KMS-11 (cell line): ENCODE data around the gene CRY1.

Experiments
- H2AFZ ChIP-seq: fragments of 200-600 bp; sonication (generic); 2 replicates; pipeline ENCODE4 v1.6.1; 2016; ENCODE audit warnings: antibody characterized with exemption, mixed run types, low read depth
- H3K27ac ChIP-seq: fragments of 200-600 bp; sonication (generic); 2 replicates; pipeline ENCODE4 v1.6.1; 2016; ENCODE audit warnings: mild to moderate bottlenecking, mixed run types
- H3K27me3 ChIP-seq: fragments of 200-600 bp; sonication (generic); 2 replicates; pipeline ENCODE4 v1.6.1; 2017; ENCODE audit warnings: mild to moderate bottlenecking, low read depth, mixed run types, moderate library complexity; ENCODE audit not compliant: insufficient read depth
- H3K36me3 ChIP-seq: fragments of 200-600 bp; sonication (generic); 2 replicates; pipeline ENCODE4 v1.6.1; 2017; ENCODE audit warnings: mild to moderate bottlenecking, mixed run types; ENCODE audit not compliant: insufficient read depth
- H3K4me1 ChIP-seq: fragments of 200-600 bp; sonication (generic); 2 replicates; pipeline ENCODE4 v1.6.1; 2016; ENCODE audit warnings: mild to moderate bottlenecking, low read depth, mixed run types; ENCODE audit not compliant: poor library complexity, severe bottlenecking
- H3K4me2 ChIP-seq: fragments of 200-600 bp; sonication (generic); 2 replicates; pipeline ENCODE4 v1.7.0; 2016; ENCODE audit warnings: mild to moderate bottlenecking, mixed run types
- H3K4me3 ChIP-seq: fragments of 200-600 bp; sonication (generic); IDR thresholded peaks from 2 replicates; pipeline ENCODE4 v1.6.1; 2017; ENCODE audit warnings: low read depth, low read length, mixed read lengths; ENCODE audit not compliant: insufficient read depth
- H3K79me2 ChIP-seq: fragments of 200-600 bp; sonication (generic); 2 replicates; pipeline ENCODE4 v1.6.1; 2016; ENCODE audit warnings: low read depth, mixed run types; ENCODE audit not compliant: insufficient read depth
- H3K9ac ChIP-seq: fragments of 200-600 bp; sonication (generic); 2 replicates; pipeline ENCODE4 v1.6.1; 2016; ENCODE audit warnings: mild to moderate bottlenecking, mixed run types
- H4K20me1 ChIP-seq: fragments of 200-600 bp; sonication (generic); 2 replicates; pipeline ENCODE4 v1.6.1; 2016; ENCODE audit warnings: mild to moderate bottlenecking, mixed run types; ENCODE audit not compliant: insufficient read depth
- TF ChIP-seq, protein P1 (sequence below): fragments of 200-600 bp; sonication (generic); conservative IDR thresholded peaks from 2 replicates; pipeline ENCODE4 v1.6.1; 2017; ENCODE audit warnings: low read depth, mild to moderate bottlenecking, antibody characterized with exemption, low read length, moderate library complexity, mixed read lengths

The CRY1 gene

DNA sequence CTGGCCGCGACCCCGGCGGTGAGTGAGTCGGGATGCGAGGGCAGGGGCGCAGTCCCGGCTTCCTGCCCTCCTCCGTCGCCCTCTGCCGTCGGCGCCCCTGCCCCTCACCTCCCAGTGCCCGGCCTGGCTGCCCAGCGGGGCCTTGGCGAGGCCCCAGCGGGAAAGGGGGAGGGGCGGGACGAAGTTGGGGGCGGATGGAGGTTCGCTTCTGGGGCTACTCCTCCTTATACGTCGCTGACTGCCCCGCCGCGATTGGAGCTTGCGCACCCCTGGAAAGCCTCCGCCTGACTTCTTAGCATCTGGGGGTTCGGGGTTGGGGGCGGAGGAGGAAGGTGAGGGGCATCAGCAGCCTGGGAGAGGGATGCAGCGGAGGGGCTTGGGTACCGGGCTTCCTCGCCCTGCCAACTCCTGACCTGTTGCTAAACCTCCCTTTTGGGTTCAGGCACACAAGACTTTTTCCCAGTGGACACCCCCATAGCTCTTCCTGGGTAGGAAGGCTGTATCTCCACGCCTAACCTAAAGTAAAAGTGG, 137.2 kb downstream of the CRY1 start:
- H3K27me3 ChIP-seq = no peaks in the 10 kb centered on the region
- no peak overlapping the region for H3K4me3 ChIP-seq
- H3K79me2 ChIP-seq = no peaks in the 10 kb centered on the region
- H3K4me2 ChIP-seq = peak overlapping the region; percentile 59
- H3K4me1 ChIP-seq = peaks cover 6% of the 10 kb centered on the region
- no peaks in the 10 kb centered on the region for H4K20me1 ChIP-seq
- H3K36me3 ChIP-seq = no peaks in the 10 kb centered on the region
- peak overlapping the region; percentile 57; the same call in 1 of the 2 replicates for H3K9ac ChIP-seq
- H2AFZ ChIP-seq = peak overlapping the region; percentile 81
- no peak overlapping the region for H3K27ac ChIP-seq
- TF ChIP-seq, protein P1, sequence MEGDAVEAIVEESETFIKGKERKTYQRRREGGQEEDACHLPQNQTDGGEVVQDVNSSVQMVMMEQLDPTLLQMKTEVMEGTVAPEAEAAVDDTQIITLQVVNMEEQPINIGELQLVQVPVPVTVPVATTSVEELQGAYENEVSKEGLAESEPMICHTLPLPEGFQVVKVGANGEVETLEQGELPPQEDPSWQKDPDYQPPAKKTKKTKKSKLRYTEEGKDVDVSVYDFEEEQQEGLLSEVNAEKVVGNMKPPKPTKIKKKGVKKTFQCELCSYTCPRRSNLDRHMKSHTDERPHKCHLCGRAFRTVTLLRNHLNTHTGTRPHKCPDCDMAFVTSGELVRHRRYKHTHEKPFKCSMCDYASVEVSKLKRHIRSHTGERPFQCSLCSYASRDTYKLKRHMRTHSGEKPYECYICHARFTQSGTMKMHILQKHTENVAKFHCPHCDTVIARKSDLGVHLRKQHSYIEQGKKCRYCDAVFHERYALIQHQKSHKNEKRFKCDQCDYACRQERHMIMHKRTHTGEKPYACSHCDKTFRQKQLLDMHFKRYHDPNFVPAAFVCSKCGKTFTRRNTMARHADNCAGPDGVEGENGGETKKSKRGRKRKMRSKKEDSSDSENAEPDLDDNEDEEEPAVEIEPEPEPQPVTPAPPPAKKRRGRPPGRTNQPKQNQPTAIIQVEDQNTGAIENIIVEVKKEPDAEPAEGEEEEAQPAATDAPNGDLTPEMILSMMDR = no peak

DNA sequence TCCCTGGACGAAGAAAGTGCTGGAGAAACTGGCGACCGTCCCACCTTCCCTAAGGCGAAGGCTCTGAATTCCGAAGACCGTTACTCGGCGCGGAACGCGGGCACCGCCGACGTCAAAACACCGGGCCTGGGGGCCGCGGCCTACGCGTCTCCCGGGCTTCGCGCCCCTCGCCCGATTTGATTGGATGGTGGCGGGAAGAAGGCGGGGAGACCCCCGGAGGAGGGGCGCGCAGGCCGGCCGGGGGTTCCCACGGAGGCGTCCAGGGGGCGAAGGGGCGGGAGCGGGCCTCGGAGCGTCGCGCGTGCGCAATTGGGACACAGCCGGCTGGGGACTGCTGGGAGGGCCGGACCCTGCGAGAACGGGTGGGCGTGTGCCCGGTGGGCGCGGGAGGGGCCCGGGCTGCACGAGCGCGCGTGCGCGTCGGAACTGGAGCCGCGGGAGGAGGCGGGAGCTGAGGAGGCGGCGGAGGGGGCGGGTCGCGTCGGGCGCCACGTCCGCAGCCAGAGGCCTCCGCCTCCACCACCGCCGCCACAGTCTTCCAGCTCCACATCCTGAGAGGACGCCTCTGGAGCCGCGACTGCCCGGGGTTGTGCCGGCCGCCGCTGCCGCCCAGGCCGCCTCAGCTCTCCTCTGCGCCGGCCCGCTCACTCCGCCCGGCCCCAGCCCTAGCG, 137.8 kb downstream of the CRY1 start, which contains the start of gene TMEM263:
TMEM263 (plus strand) TSS at position 531 of the 671 bp plus-strand sequence. CDS start 11,210 bp downstream, outside the sequence.
- no peaks in the 10 kb centered on the region for H4K20me1 ChIP-seq
- H3K4me3 ChIP-seq = no peak within 1 kb of the TSS
- no peaks in the 10 kb centered on the region for H3K79me2 ChIP-seq
- H3K27ac ChIP-seq = no peak within 1 kb of the TSS
- no peaks in the 10 kb centered on the region for H3K36me3 ChIP-seq
- peaks cover 6% of the 10 kb centered on the region for H3K4me1 ChIP-seq
- H3K27me3 ChIP-seq = no peaks in the 10 kb centered on the region
- H3K4me2 ChIP-seq = peak within 1 kb of the TSS; percentile 59
- H2AFZ ChIP-seq = peak within 1 kb of the TSS; percentile 81
- peak within 1 kb of the TSS; percentile 57; the same call in 1 of the 2 replicates for H3K9ac ChIP-seq
- TF ChIP-seq, protein P1 = no peak

DNA sequence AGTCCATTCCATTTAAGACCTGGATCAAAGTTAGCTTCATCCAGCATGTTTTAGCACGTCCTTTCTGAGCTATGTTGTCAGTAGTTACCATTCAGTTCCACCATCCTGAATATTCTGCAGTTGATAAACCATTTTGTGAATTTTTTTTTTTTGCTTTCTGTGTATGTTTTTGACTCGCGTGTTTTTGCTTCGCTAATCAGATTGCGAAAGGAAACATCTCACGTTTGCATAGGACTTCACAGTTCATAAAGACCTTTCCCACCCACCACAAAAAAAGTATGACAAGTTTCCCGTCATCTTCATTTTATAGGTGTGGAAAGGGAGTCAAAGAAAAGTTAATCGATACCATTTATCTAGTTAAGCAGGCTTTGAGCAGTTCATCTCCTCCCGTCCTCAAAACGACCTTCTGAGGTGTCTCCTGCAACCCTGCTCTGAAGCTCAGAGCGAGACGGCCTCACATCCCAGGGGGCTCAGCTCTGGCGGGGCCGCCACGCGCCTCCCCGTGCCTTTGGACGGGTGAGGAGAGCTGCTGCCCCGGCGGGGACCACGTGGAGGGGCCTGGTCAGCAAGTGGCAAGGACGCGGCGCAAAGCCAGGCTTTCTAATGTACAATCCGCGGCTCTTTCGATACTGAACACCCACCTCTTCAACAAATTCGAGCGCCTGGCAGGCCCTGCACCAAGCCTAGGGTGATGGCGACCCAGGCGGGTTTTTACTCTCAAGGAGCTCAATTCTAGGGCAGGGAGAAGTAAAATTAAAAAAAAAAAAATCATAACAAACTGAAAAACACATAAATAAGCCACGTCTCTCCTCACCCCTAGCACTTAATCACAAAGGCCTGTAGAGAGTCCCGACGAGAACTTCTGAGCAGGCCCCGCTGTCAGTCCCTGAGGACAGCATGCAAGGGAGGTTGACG, 138.6 kb downstream of the CRY1 start:
- peak overlapping the region; percentile 25; the same call in 1 of the 2 replicates for H3K4me2 ChIP-seq
- no peaks in the 10 kb centered on the region for H3K36me3 ChIP-seq
- no peaks in the 10 kb centered on the region for H3K27me3 ChIP-seq
- no peak overlapping the region for H3K27ac ChIP-seq
- peaks cover 6% of the 10 kb centered on the region for H3K4me1 ChIP-seq
- TF ChIP-seq, protein P1 = no peak
- no peaks in the 10 kb centered on the region for H3K79me2 ChIP-seq
- H4K20me1 ChIP-seq = no peaks in the 10 kb centered on the region
- H3K9ac ChIP-seq = no peak overlapping the region; the same call in 1 of the 2 replicates
- H3K4me3 ChIP-seq = no peak overlapping the region
- H2AFZ ChIP-seq = peak overlapping the region; percentile 81

DNA sequence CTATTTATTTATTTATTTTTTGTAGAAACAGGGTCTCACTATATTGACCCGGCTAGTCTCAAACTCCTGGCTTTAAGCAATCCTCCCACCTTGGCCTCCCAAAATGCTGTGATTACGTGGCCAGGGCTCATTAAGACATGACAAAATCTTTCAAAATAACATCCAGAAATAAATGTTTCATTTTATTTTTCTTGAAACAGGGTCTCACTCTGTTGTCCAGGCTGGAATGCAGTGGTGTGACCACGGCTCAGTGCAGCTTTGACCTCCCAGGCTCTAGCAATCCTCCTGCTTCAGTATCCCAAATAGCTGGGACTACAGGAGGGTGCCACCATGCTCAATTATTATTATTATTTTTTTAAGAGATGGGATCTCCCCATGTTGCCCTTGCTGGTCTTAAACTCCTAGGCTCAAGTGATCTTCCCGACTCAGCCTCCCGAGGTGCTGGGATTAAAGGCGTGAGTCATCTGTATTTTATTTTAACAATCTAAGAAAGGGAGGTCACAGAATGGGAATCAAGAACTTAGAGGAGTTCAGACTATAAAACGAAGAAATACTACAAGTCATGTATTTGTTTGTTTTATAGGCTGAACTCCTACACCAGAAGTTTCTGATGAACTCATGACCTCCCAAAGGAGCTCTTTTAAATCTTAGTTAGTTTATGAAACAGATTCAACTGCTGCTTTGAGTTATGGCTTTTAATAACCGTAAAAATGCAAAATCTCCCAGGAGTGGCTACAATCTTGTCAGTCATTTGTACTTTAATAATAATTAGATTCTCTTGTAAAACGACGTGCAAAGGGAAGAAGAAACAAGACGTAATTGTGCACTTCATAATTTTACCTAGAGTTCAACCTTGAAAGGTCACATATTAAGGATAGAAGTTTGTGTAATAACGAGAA, 139.7 kb downstream of the CRY1 start:
- Histone ChIP-seq H3K79me2 (no peaks in the 10 kb centered on the region), H3K27ac (no peak overlapping the region), H3K4me1 (peaks cover 6% of the 10 kb centered on the region), H3K27me3 (no peaks in the 10 kb centered on the region), H2AFZ (no peak overlapping the region), H3K4me3 (no peak overlapping the region), H4K20me1 (no peaks in the 10 kb centered on the region), H3K36me3 (no peaks in the 10 kb centered on the region), H3K4me2 (no peak overlapping the region), H3K9ac (no peak overlapping the region)
- TF ChIP-seq, protein P1 = no peak
